K562 (cell line): ENCODE results near the gene IARS2. TPM values are rescaled to one million over a fixed set of nuclear protein-coding genes. Genes with fewer than 3 reads are reported as not detected.

Experiments used
- ATAC-seq: fragments of 200-7000 bp; cut with Tn5 transposase; 3 replicates; pipeline ENCODE4 v1.9.1; 2020; ENCODE audit warnings: moderate library complexity
- BruUV-seq: library from RNA; stranded (reverse); fragments of 400-500 nt; replicated peaks from 2 replicates; lab custom pipeline; 2021; lab: Mats Ljungman, UMichigan
- CTCF ChIA-PET: fragments of 300-600 bp; formaldehyde crosslinking; extraction: SDS; loops from one replicate; lab custom pipeline; 2021; ENCODE audit warnings: low intra/inter-chr PET ratio; lab: Yijun Ruan, JAX
- POLR2A ChIA-PET: fragments of 300-600, 350-650 bp; sonication (Branson Sonifier 250); formaldehyde crosslinking; extraction: SDS; loops from one replicate; lab custom pipeline; 2021; ENCODE audit warnings: antibody characterized with exemption, inconsistent platforms; lab: Yijun Ruan, JAX
- DNase-seq, 4 experiments: peaks; one replicate each; pipeline versions ENCODE4 v3.0.0 to v3.0.0-alpha.2; 2011 to 2018; ENCODE audit warnings: low spot score in 3 of 4, mixed read lengths in 3 of 4; ENCODE audit errors: extremely low read depth in 1 of 4
- FAIRE-seq: peaks from 2 replicates; lab custom pipeline; 2011; peaks lifted over from hg19 to GRCh38; lab: Jason Lieb, UNC
- H2AFZ ChIP-seq: 2 replicates; pipeline ENCODE4 v1.6.0; 2011; ENCODE audit warnings: low read depth, low read length, control low read depth, inconsistent platforms
- H3K27ac ChIP-seq: fragments of 200-600 bp; 3 replicates; pipeline ENCODE4 v1.8.0; 2011; ENCODE audit warnings: low read depth, mild to moderate bottlenecking, control low read depth, inconsistent platforms, low read length, moderate library complexity, mixed read lengths; ENCODE audit errors: extremely low read depth
- H3K27me3 ChIP-seq, 2 experiments: fragments of 300-600 bp in 1 of 2; 2 replicates in 1 of 2; 3 replicates in 1 of 2; pipeline versions ENCODE4 v1.6.0 to v1.8.0; 2011; ENCODE audit warnings: inconsistent platforms in 2 of 2, low read length in 2 of 2, mild to moderate bottlenecking in 1 of 2, mixed read lengths in 1 of 2, moderate library complexity in 1 of 2; ENCODE audit not compliant: control insufficient read depth in 2 of 2, insufficient read depth in 2 of 2
- H3K36me3 ChIP-seq: fragments of 300-600 bp; 3 replicates; pipeline ENCODE4 v1.8.0; 2011; ENCODE audit warnings: mild to moderate bottlenecking, low read length, inconsistent platforms; ENCODE audit not compliant: control insufficient read depth, insufficient read depth
- H3K4me1 ChIP-seq, 2 experiments: fragments of 200-600 bp in 1 of 2; replicated peaks in 1 of 2; 2 replicates in 1 of 2; 3 replicates in 1 of 2; pipeline versions ENCODE4 v1.5.1 to v1.8.0; 2011; ENCODE audit warnings: inconsistent platforms in 2 of 2, low read length in 2 of 2, mild to moderate bottlenecking in 1 of 2, mixed read lengths in 1 of 2, moderate library complexity in 1 of 2; ENCODE audit not compliant: control insufficient read depth in 2 of 2, insufficient read depth in 2 of 2
- H3K4me2 ChIP-seq: 2 replicates; pipeline ENCODE4 v1.6.1; 2011; ENCODE audit warnings: low read length, control low read depth, inconsistent platforms, mixed read lengths; ENCODE audit not compliant: insufficient read depth
- H3K4me3 ChIP-seq: fragments of 200-600 bp; sonication (generic), shearing (Covaris generic); 2 replicates; pipeline ENCODE4 v1.5.1; 2016; ENCODE audit warnings: control low read depth, inconsistent platforms
- H3K79me2 ChIP-seq: fragments of 200-600 bp; 3 replicates; pipeline ENCODE4 v1.8.0; 2011; ENCODE audit warnings: low read length, inconsistent platforms; ENCODE audit not compliant: control insufficient read depth, insufficient read depth
- H3K9ac ChIP-seq, 2 experiments: 2 replicates each; pipeline versions ENCODE4 v1.6.0 to v1.6.1; 2011; ENCODE audit warnings: low read depth in 2 of 2, low read length in 2 of 2, control low read depth in 1 of 2, inconsistent platforms in 1 of 2, mild to moderate bottlenecking in 1 of 2, mixed read lengths in 1 of 2; ENCODE audit not compliant: insufficient read depth in 1 of 2
- H3K9me1 ChIP-seq: one replicate; pipeline ENCODE4 v1.6.0; 2011; ENCODE audit warnings: inconsistent platforms, mild to moderate bottlenecking, low read length, moderate library complexity; ENCODE audit not compliant: control insufficient read depth, insufficient read depth
- H3K9me3 ChIP-seq: replicated peaks from 2 replicates; pipeline ENCODE4 v1.5.1; 2011; ENCODE audit warnings: low read depth, low read length, inconsistent platforms; ENCODE audit not compliant: control insufficient read depth, insufficient read depth
- H4K20me1 ChIP-seq: replicated peaks from 2 replicates; pipeline ENCODE4 v1.6.1; 2011; ENCODE audit warnings: low read length, inconsistent platforms, mixed read lengths; ENCODE audit not compliant: control insufficient read depth, insufficient read depth
- BACH1 ChIP-seq: fragments of 200-800 bp; sonication (Bioruptor generic); IDR thresholded peaks from 2 replicates; pipeline ENCODE4 v1.6.1; 2016; ENCODE audit warnings: missing genetic modification characterization, missing compliant biosample characterization
- CBX3 ChIP-seq, 2 experiments: IDR thresholded peaks; 1 replicate in 1 of 2; 2 replicates in 1 of 2; pipeline ENCODE4 v1.6.1; 2012; ENCODE audit warnings: inconsistent platforms in 2 of 2, low read length in 2 of 2, borderline replicate concordance in 1 of 2, control low read depth in 1 of 2
- EWSR1 ChIP-seq: fragments of 450-650 bp; IDR thresholded peaks from 2 replicates; pipeline ENCODE4 v1.6.1; 2018; ENCODE audit warnings: borderline replicate concordance, mild to moderate bottlenecking, low read depth, moderate library complexity; ENCODE audit not compliant: partially characterized antibody
- PCBP1 ChIP-seq: fragments of 200-400 bp; formaldehyde crosslinking; IDR thresholded peaks from 2 replicates; pipeline ENCODE4 v1.6.1; 2018; ENCODE audit warnings: mild to moderate bottlenecking, low read depth, low read length; ENCODE audit not compliant: poor library complexity, severe bottlenecking
- WGBS: fragments of 100-300 bp; shearing (Covaris generic); methylation state at CpG from one replicate; pipeline ENCODE4 v1.1.6; 2016; ENCODE audit warnings: low coverage, mixed read lengths; ENCODE audit not compliant: insufficient coverage; ENCODE audit errors: missing lambda C conversion rate; 5-methylcytosine and 5-hydroxymethylcytosine counted together
- in situ Hi-C: fragments of 300-500 bp; cut with MboI; formaldehyde crosslinking; loops from 4 replicates; pipeline ENCODE4 v1.15.0; 2018; ENCODE audit warnings: inconsistent platforms, mixed read lengths
- intact Hi-C: fragments of 100-400 bp; cut with micrococcal nuclease; formaldehyde crosslinking; loops from 2 replicates; pipeline ENCODE4 v1.14.2; 2022
- polyA plus RNA-seq, 8 experiments: library from polyadenylated mRNA; depleted of rRNA in 4 of 8; stranded (reverse) in 5 of 8; unstranded in 3 of 8; fragments of >200 nt; fragmentation: Nextera tagmentation in 2 of 8; fragmentation: Illumina TruSeq in 1 of 8; extraction: Ambion mirVana in 2 of 8; extraction: Trizol in 1 of 8; gene quantifications; 2 replicates each; pipeline versions ENCODE4 v1.2.1 to v1.2.3, GENCODE V29; 2011 to 2014; ENCODE audit warnings: inconsistent platforms in 1 of 8, missing spikeins in 1 of 8
- total RNA-seq, 7 experiments: library from RNA; depleted of rRNA in 6 of 7; stranded (reverse); fragments of >200 nt in 6 of 7; fragmentation: Illumina TruSeq in 2 of 7; extraction: Trizol in 2 of 7; gene quantifications; 2 replicates each; pipeline versions ENCODE4 v1.2.1 to v1.2.3, GENCODE V29; 2011 to 2021; ENCODE audit warnings: low replicate concordance in 1 of 7
- TF ChIP-seq, protein P1 (sequence below), 2 experiments: fragments of 450-650 bp; conservative IDR thresholded peaks; 2 replicates each; pipeline ENCODE4 v1.6.1; 2017; ENCODE audit warnings: mild to moderate bottlenecking in 2 of 2, moderate library complexity in 2 of 2
- TF ChIP-seq, protein P2 (sequence below), 2 experiments: fragments of 450-650 bp; formaldehyde crosslinking in 1 of 2; IDR thresholded peaks; 2 replicates each; pipeline versions ENCODE4 v1.4.0 to v1.6.1; 2014 to 2020; ENCODE audit warnings: mild to moderate bottlenecking in 2 of 2, borderline replicate concordance in 1 of 2, low read depth in 1 of 2
- TF ChIP-seq, protein P3 (sequence below): fragments of 450-650 bp; IDR thresholded peaks from 2 replicates; pipeline ENCODE4 v1.6.1; 2017; ENCODE audit warnings: antibody characterized with exemption, mild to moderate bottlenecking

IARS2 gene
- total and polyA plus RNA-seq, 9 of the 15 experiments (the other 6 are each of a cell fraction or from before 2014, with no cell fraction given): 39.6 to 127 (median 93.8) TPM

DNA sequence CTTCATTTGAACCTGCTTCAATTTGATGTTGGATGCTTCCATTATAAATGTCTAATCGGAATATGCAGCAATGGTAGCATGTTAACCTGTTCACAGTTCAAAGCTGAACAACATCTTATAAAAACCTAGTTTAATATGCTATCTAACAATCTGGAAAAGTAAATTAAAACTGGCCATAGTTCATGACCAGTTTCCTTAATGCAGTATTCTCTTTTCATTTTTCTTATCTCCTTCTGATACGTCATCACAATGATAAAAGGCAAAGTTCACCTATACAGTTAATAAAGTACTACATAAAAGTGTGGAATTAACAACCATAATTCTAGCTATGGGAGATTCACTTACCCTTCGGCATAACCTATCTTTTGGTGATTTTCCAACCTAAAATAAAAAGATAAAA is 65.1 kb downstream of the IARS2 start:
- Histone ChIP-seq H3K4me3 (no peak overlapping the region), H3K9me1 (no peaks in the 10 kb centered on the region), H3K79me2 (no peaks in the 10 kb centered on the region), H3K27me3 (no peaks in the 10 kb centered on the region), H2AFZ (no peak overlapping the region), H3K4me2 (no peak overlapping the region), H3K4me1 (no peaks in the 10 kb centered on the region), H3K36me3 (peaks cover 61% of the 10 kb centered on the region), H3K9ac (no peak overlapping the region), H3K27ac (no peak overlapping the region), H4K20me1 (no peaks in the 10 kb centered on the region), H3K9me3 (no peaks in the 10 kb centered on the region)
- in situ Hi-C loops: no loop called here
- intact Hi-C loops: no loop called here
- no peak for ATAC-seq
- no peak for FAIRE-seq
- ChIA-PET POLR2A (interaction anchor here (0.7 kb wide), 1 partner anchor 9 kb away, joined by 3 read pairs; no protein-coding TSS in a partner anchor), CTCF (no interaction called here)
- 94% methylated on average over 3 of the region's 3 CpGs for WGBS
- DNase-seq: no peak
- no TSS peak for BruUV-seq
- TF ChIP-seq BACH1 (tag) (no peak), PCBP1 (no peak), EWSR1 (no peak), CBX3 (IDR thresholded peaks at IDR 0.05; ENCODE audit: borderline replicate concordance in 1 of 2, low read length in 2 of 2) (no peak)
- TF ChIP-seq, protein P1, sequence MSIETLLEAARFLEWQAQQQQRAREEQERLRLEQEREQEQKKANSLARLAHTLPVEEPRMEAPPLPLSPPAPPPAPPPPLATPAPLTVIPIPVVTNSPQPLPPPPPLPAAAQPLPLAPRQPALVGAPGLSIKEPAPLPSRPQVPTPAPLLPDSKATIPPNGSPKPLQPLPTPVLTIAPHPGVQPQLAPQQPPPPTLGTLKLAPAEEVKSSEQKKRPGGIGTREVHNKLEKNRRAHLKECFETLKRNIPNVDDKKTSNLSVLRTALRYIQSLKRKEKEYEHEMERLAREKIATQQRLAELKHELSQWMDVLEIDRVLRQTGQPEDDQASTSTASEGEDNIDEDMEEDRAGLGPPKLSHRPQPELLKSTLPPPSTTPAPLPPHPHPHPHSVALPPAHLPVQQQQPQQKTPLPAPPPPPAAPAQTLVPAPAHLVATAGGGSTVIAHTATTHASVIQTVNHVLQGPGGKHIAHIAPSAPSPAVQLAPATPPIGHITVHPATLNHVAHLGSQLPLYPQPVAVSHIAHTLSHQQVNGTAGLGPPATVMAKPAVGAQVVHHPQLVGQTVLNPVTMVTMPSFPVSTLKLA (conservative IDR thresholded peaks at IDR 0.05): no peak
- TF ChIP-seq, protein P2, sequence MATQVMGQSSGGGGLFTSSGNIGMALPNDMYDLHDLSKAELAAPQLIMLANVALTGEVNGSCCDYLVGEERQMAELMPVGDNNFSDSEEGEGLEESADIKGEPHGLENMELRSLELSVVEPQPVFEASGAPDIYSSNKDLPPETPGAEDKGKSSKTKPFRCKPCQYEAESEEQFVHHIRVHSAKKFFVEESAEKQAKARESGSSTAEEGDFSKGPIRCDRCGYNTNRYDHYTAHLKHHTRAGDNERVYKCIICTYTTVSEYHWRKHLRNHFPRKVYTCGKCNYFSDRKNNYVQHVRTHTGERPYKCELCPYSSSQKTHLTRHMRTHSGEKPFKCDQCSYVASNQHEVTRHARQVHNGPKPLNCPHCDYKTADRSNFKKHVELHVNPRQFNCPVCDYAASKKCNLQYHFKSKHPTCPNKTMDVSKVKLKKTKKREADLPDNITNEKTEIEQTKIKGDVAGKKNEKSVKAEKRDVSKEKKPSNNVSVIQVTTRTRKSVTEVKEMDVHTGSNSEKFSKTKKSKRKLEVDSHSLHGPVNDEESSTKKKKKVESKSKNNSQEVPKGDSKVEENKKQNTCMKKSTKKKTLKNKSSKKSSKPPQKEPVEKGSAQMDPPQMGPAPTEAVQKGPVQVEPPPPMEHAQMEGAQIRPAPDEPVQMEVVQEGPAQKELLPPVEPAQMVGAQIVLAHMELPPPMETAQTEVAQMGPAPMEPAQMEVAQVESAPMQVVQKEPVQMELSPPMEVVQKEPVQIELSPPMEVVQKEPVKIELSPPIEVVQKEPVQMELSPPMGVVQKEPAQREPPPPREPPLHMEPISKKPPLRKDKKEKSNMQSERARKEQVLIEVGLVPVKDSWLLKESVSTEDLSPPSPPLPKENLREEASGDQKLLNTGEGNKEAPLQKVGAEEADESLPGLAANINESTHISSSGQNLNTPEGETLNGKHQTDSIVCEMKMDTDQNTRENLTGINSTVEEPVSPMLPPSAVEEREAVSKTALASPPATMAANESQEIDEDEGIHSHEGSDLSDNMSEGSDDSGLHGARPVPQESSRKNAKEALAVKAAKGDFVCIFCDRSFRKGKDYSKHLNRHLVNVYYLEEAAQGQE (IDR thresholded peaks at IDR 0.05; ENCODE audit: borderline replicate concordance): no peak
- TF ChIP-seq, protein P2 (CRISPR knock-in tag; IDR thresholded peaks at IDR 0.05; ENCODE audit: low read depth): no peak
- TF ChIP-seq, protein P3, sequence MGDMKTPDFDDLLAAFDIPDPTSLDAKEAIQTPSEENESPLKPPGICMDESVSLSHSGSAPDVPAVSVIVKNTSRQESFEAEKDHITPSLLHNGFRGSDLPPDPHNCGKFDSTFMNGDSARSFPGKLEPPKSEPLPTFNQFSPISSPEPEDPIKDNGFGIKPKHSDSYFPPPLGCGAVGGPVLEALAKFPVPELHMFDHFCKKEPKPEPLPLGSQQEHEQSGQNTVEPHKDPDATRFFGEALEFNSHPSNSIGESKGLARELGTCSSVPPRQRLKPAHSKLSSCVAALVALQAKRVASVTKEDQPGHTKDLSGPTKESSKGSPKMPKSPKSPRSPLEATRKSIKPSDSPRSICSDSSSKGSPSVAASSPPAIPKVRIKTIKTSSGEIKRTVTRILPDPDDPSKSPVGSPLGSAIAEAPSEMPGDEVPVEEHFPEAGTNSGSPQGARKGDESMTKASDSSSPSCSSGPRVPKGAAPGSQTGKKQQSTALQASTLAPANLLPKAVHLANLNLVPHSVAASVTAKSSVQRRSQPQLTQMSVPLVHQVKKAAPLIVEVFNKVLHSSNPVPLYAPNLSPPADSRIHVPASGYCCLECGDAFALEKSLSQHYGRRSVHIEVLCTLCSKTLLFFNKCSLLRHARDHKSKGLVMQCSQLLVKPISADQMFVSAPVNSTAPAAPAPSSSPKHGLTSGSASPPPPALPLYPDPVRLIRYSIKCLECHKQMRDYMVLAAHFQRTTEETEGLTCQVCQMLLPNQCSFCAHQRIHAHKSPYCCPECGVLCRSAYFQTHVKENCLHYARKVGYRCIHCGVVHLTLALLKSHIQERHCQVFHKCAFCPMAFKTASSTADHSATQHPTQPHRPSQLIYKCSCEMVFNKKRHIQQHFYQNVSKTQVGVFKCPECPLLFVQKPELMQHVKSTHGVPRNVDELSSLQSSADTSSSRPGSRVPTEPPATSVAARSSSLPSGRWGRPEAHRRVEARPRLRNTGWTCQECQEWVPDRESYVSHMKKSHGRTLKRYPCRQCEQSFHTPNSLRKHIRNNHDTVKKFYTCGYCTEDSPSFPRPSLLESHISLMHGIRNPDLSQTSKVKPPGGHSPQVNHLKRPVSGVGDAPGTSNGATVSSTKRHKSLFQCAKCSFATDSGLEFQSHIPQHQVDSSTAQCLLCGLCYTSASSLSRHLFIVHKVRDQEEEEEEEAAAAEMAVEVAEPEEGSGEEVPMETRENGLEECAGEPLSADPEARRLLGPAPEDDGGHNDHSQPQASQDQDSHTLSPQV: no peak
